Measurements from ENCODE around the gene IL1RAP.

IL1RAP gene

GRCh38 chr3:190701096-190701532, 187.2 kb downstream of the IL1RAP start:
- DNase-seq (ENCODE audit: low read depth in 2 of 3, low spot score in 2 of 3): no peak

- no peak for DNase-seq (ENCODE audit: low read depth in 2 of 3, low spot score in 2 of 3)
Measured at GRCh38 chr3:190706582-190706981, 192.7 kb downstream of the IL1RAP start.
